Mesothelial cell of epicardium (in vitro differentiated cells): Measurements from ENCODE around the gene TRHDE. TPM values are rescaled to one million over a fixed set of nuclear protein-coding genes. Genes with fewer than 3 reads are reported as not detected.
"Not testable (repeated sequence)": the region's sequence is repeated elsewhere in the genome, so short reads cannot be mapped to it uniquely, and the experiment has no call there.

Source experiments
- DNase-seq, 2 experiments: peaks; one replicate each; pipeline ENCODE4 v3.0.0; 2021; ENCODE audit warnings: low spot score in 2 of 2; ENCODE audit not compliant: unreplicated experiment in 2 of 2
- H3K27ac Mint-ChIP-seq: 2 replicates; pipeline ENCODE4 v1.8.0; 2021; ENCODE audit warnings: mixed read lengths
- H3K27me3 Mint-ChIP-seq: 2 replicates; pipeline ENCODE4 v1.8.0; 2021; ENCODE audit warnings: low read depth, mixed read lengths
- H3K36me3 Mint-ChIP-seq: 2 replicates; pipeline ENCODE4 v1.8.0; 2021; ENCODE audit warnings: mixed read lengths
- H3K4me1 Mint-ChIP-seq: 2 replicates; pipeline ENCODE4 v1.8.0; 2021; ENCODE audit warnings: mixed read lengths
- H3K4me3 Mint-ChIP-seq: 2 replicates; pipeline ENCODE4 v1.8.0; 2021; ENCODE audit warnings: mild to moderate bottlenecking, moderate library complexity, mixed read lengths
- H3K9me3 Mint-ChIP-seq: 2 replicates; pipeline ENCODE4 v1.8.0; 2021; ENCODE audit warnings: mixed read lengths
- total RNA-seq: library from RNA; stranded (reverse); gene quantifications from 3 replicates; pipeline ENCODE4 v1.2.1, GENCODE V29; 2021
- TF ChIP-seq, protein P1 (sequence below): fragments of 200-600 bp; sonication (generic); IDR thresholded peaks from one replicate; pipeline ENCODE4 v1.5.0; 2021; ENCODE audit warnings: antibody characterized with exemption; ENCODE audit not compliant: unreplicated experiment

TRHDE gene
- total RNA-seq, 1 donor from 2014 or later: 1.0 TPM

DNA sequence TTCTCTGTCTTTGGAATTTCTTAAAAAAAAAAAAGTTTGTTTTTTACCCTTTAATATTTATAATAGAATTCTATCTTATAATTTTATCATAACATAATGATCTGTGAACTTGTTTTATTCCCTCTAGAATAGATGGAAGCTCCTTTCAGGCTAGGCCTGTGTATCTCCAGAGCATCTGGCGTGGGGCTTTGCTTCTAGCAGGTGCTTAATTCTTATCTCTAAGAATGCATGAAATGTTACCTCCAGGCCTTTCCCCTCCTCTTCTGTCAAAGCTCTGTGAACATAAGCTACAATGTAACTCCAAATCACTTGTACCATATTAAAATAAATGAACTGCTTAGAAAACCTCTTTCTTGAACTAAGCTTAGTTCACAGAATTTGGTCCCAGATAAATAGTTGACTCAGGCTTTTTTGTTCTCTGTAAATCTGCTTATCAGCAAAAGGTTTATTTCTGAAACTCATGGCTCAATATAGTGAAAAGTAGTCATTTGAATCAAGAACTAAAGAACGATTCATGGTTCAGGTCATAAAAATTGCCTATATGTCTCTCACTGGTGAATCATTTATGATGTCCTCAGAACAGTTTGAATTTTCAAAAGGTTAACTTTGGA lies 407.1 kb downstream of the TRHDE start:
- TF ChIP-seq, protein P1, sequence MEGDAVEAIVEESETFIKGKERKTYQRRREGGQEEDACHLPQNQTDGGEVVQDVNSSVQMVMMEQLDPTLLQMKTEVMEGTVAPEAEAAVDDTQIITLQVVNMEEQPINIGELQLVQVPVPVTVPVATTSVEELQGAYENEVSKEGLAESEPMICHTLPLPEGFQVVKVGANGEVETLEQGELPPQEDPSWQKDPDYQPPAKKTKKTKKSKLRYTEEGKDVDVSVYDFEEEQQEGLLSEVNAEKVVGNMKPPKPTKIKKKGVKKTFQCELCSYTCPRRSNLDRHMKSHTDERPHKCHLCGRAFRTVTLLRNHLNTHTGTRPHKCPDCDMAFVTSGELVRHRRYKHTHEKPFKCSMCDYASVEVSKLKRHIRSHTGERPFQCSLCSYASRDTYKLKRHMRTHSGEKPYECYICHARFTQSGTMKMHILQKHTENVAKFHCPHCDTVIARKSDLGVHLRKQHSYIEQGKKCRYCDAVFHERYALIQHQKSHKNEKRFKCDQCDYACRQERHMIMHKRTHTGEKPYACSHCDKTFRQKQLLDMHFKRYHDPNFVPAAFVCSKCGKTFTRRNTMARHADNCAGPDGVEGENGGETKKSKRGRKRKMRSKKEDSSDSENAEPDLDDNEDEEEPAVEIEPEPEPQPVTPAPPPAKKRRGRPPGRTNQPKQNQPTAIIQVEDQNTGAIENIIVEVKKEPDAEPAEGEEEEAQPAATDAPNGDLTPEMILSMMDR: no peak
- Mint-ChIP-seq H3K27me3 (peaks cover 4% of the 10 kb centered on the region), H3K4me3 (no peak overlapping the region), H3K27ac (peak overlapping the region; percentile 31), H3K36me3 (no peaks in the 10 kb centered on the region), H3K4me1 (peaks cover 21% of the 10 kb centered on the region), H3K9me3 (no peaks in the 10 kb centered on the region)
- DNase-seq: no peak

GRCh38 chr12:72681028-72681427 lies 408.9 kb downstream of the TRHDE start:
- Mint-ChIP-seq H3K36me3 (no peaks in the 10 kb centered on the region), H3K9me3 (no peaks in the 10 kb centered on the region), H3K27me3 (peaks cover 4% of the 10 kb centered on the region), H3K4me1 (peaks cover 18% of the 10 kb centered on the region), H3K4me3 (no peak overlapping the region), H3K27ac (no peak overlapping the region)
- no peak for DNase-seq
- TF ChIP-seq, protein P1: no peak

DNA sequence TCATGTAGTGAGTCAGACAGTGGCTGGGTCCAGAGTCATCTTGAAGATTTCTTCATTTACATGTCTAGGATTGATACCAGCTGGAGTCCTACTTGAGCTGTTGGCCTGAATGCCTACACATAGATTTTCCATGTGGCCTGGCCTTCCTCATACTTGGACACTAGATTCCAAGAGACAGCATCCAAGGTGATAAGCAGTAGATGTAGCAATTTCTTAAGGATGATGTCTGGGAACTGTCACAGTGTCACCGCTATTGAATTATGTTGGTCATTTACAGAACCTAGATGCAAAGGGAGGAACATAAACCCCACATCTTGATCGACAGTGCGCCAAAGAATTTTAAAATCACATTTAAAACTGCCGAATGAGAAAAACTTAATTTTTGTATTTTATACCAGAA lies 412.3 kb downstream of the TRHDE start:
- peaks cover 5% of the 10 kb centered on the region for H3K4me1 Mint-ChIP-seq
- peaks cover 4% of the 10 kb centered on the region for H3K27me3 Mint-ChIP-seq
- peaks cover 6% of the 10 kb centered on the region for H3K9me3 Mint-ChIP-seq
- H3K27ac Mint-ChIP-seq: no peak overlapping the region
- H3K36me3 Mint-ChIP-seq: no peaks in the 10 kb centered on the region
- DNase-seq: no peak
- H3K4me3 Mint-ChIP-seq: no peak overlapping the region
- TF ChIP-seq, protein P1: no peak

- H3K4me1 Mint-ChIP-seq: peaks cover 15% of the 10 kb centered on the region
- no peaks in the 10 kb centered on the region for H3K36me3 Mint-ChIP-seq
- no peak for DNase-seq
- H3K27me3 Mint-ChIP-seq: no peaks in the 10 kb centered on the region
- H3K4me3 Mint-ChIP-seq: no peak overlapping the region
- peaks cover 14% of the 10 kb centered on the region for H3K9me3 Mint-ChIP-seq
- TF ChIP-seq, protein P1: no peak
- no peak overlapping the region for H3K27ac Mint-ChIP-seq
Measured at GRCh38 chr12:72692338-72692737, 420.2 kb downstream of the TRHDE start.

GRCh38 chr12:72694193-72694592 lies 422.0 kb downstream of the TRHDE start:
- TF ChIP-seq, protein P1: no peak
- H3K4me1 Mint-ChIP-seq: peaks cover 15% of the 10 kb centered on the region
- H3K9me3 Mint-ChIP-seq: peaks cover 8% of the 10 kb centered on the region
- no peak overlapping the region for H3K27ac Mint-ChIP-seq
- no peak for DNase-seq
- H3K27me3 Mint-ChIP-seq: no peaks in the 10 kb centered on the region
- no peaks in the 10 kb centered on the region for H3K36me3 Mint-ChIP-seq
- no peak overlapping the region for H3K4me3 Mint-ChIP-seq

DNA sequence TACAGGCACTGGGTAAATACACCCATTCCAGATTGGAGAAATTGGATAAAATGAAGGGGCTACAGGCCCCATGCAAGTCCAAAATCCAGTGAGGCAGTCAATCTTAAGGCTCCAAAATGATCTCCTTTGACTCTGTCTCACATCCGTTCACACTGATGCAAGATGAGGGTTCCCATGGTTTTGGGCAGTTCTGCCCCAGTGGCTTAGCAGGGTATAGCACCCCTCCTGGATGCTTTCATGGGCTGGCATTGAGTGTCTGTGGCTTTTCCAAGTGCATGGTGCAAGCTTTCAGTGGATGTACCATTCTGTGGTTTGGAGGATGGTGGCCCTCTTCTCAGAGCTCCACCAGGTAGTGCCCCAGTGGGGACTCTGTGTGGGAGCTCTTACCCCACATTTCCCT lies 427.2 kb downstream of the TRHDE start:
- TF ChIP-seq, protein P1: no peak
- H3K4me3 Mint-ChIP-seq: no peak overlapping the region
- no peaks in the 10 kb centered on the region for H3K36me3 Mint-ChIP-seq
- no peak overlapping the region for H3K27ac Mint-ChIP-seq
- DNase-seq: no peak
- peaks cover 23% of the 10 kb centered on the region for H3K9me3 Mint-ChIP-seq
- no peaks in the 10 kb centered on the region for H3K4me1 Mint-ChIP-seq
- H3K27me3 Mint-ChIP-seq: no peaks in the 10 kb centered on the region

GRCh38 chr12:72712025-72712424 lies 439.9 kb downstream of the TRHDE start:
- H3K27me3 Mint-ChIP-seq, H3K9me3 Mint-ChIP-seq, DNase-seq, H3K4me3 Mint-ChIP-seq, H3K4me1 Mint-ChIP-seq, H3K36me3 Mint-ChIP-seq, H3K27ac Mint-ChIP-seq: not testable (repeated sequence)
